Osteoblast (primary cell): Measurements from ENCODE around the gene CDT1. TPM values are rescaled to one million over a fixed set of nuclear protein-coding genes. Genes with fewer than 3 reads are reported as not detected.

ENCODE experiments used
- DNase-seq: peaks from one replicate; pipeline ENCODE4 v3.0.0; 2011; ENCODE audit warnings: low spot score, mixed read lengths; ENCODE audit not compliant: insufficient read length; ENCODE audit errors: missing footprints
- H2AFZ ChIP-seq: 2 replicates; pipeline ENCODE4 v1.6.0; 2011; ENCODE audit warnings: mild to moderate bottlenecking, low read length
- H3K27ac ChIP-seq: 2 replicates; pipeline ENCODE4 v1.5.1; 2011; ENCODE audit warnings: mild to moderate bottlenecking, low read depth, low read length, moderate library complexity
- H3K27me3 ChIP-seq: 2 replicates; pipeline ENCODE4 v1.6.0; 2012; ENCODE audit warnings: mild to moderate bottlenecking, control low read depth, inconsistent platforms, low read length, moderate library complexity; ENCODE audit not compliant: insufficient read depth
- H3K36me3 ChIP-seq: 2 replicates; pipeline ENCODE4 v1.5.1; 2011; ENCODE audit warnings: mild to moderate bottlenecking, low read length, control low read depth, moderate library complexity; ENCODE audit not compliant: insufficient read depth
- H3K4me1 ChIP-seq: 2 replicates; pipeline ENCODE4 v1.5.1; 2011; ENCODE audit warnings: mild to moderate bottlenecking, low read length, control low read depth, moderate library complexity; ENCODE audit not compliant: insufficient read depth
- H3K4me2 ChIP-seq: 2 replicates; pipeline ENCODE4 v1.6.0; 2011; ENCODE audit warnings: mild to moderate bottlenecking, low read length; ENCODE audit not compliant: insufficient read depth
- H3K4me3 ChIP-seq: fragments of 200-600 bp; sonication (generic); 3 replicates; pipeline ENCODE4 v1.5.1; 2012; ENCODE audit warnings: mild to moderate bottlenecking, low read length, inconsistent platforms; ENCODE audit not compliant: insufficient read depth
- H3K79me2 ChIP-seq: 2 replicates; pipeline ENCODE4 v1.6.0; 2012; ENCODE audit warnings: mild to moderate bottlenecking, low read length, control low read depth, inconsistent platforms; ENCODE audit not compliant: insufficient read depth
- H3K9me3 ChIP-seq: 2 replicates; pipeline ENCODE4 v1.5.1; 2011; ENCODE audit warnings: low read depth, low read length, control low read depth
- H4K20me1 ChIP-seq: 2 replicates; pipeline ENCODE4 v1.6.0; 2012; ENCODE audit warnings: mild to moderate bottlenecking, low read length, control low read depth; ENCODE audit not compliant: insufficient read depth
- CTCF ChIP-seq: IDR thresholded peaks from 2 replicates; pipeline ENCODE4 v1.5.1; 2011; ENCODE audit warnings: mild to moderate bottlenecking, low read depth, low read length, moderate library complexity; ENCODE audit errors: extremely low read depth
- total RNA-seq: library from RNA; depleted of rRNA; stranded (reverse); fragments of >200 nt; gene quantifications from 2 replicates; pipeline ENCODE4 v1.2.3, GENCODE V29; 2012

The CDT1 gene
- total RNA-seq, 1 donor = 2.9 TPM

- Histone ChIP-seq H3K36me3 (no peaks in the 10 kb centered on the region), H3K4me3 (no peak overlapping the region), H3K79me2 (no peaks in the 10 kb centered on the region), H3K4me2 (no peak overlapping the region), H4K20me1 (no peaks in the 10 kb centered on the region), H3K27ac (no peak overlapping the region), H3K4me1 (no peaks in the 10 kb centered on the region), H3K27me3 (no peaks in the 10 kb centered on the region), H3K9me3 (no peaks in the 10 kb centered on the region), H2AFZ (no peak overlapping the region)
- no peak for DNase-seq
- no peak for TF ChIP-seq CTCF
Measured at GRCh38 chr16:88833086-88833485, 29.5 kb downstream of the CDT1 start.

- peaks cover 4% of the 10 kb centered on the region for H3K36me3 ChIP-seq
- H3K27ac ChIP-seq = no peak overlapping the region
- no peaks in the 10 kb centered on the region for H3K4me1 ChIP-seq
- H3K4me3 ChIP-seq = no peak overlapping the region
- no peak overlapping the region for H2AFZ ChIP-seq
- TF ChIP-seq CTCF = no peak
- DNase-seq = no peak
- no peaks in the 10 kb centered on the region for H3K27me3 ChIP-seq
- H3K4me2 ChIP-seq = no peak overlapping the region
- H3K79me2 ChIP-seq = no peaks in the 10 kb centered on the region
- no peaks in the 10 kb centered on the region for H4K20me1 ChIP-seq
- H3K9me3 ChIP-seq = no peaks in the 10 kb centered on the region
Measured at GRCh38 chr16:88834670-88835069, 31.1 kb downstream of the CDT1 start.

- no peaks in the 10 kb centered on the region for H3K27me3 ChIP-seq
- no peaks in the 10 kb centered on the region for H4K20me1 ChIP-seq
- H3K4me3 ChIP-seq = no peak overlapping the region
- no peaks in the 10 kb centered on the region for H3K4me1 ChIP-seq
- H3K79me2 ChIP-seq = no peaks in the 10 kb centered on the region
- peak overlapping the region; percentile 12 for H3K27ac ChIP-seq
- H3K4me2 ChIP-seq = peak overlapping the region; percentile 18
- H3K9me3 ChIP-seq = no peaks in the 10 kb centered on the region
- TF ChIP-seq CTCF = no peak
- DNase-seq = peak; percentile 98
- peak overlapping the region; percentile 56 for H2AFZ ChIP-seq
- peaks cover 11% of the 10 kb centered on the region for H3K36me3 ChIP-seq
Measured at GRCh38 chr16:88835383-88835782, 31.8 kb downstream of the CDT1 start.

- Histone ChIP-seq H3K4me3 (no peak overlapping the region), H4K20me1 (no peaks in the 10 kb centered on the region), H3K27ac (peak overlapping the region; percentile 12), H2AFZ (peak overlapping the region; percentile 56), H3K36me3 (peaks cover 13% of the 10 kb centered on the region), H3K4me1 (no peaks in the 10 kb centered on the region), H3K9me3 (no peaks in the 10 kb centered on the region), H3K4me2 (no peak overlapping the region), H3K79me2 (no peaks in the 10 kb centered on the region), H3K27me3 (no peaks in the 10 kb centered on the region)
- no peak for TF ChIP-seq CTCF
- DNase-seq = no peak
Measured at GRCh38 chr16:88835818-88836217, 32.2 kb downstream of the CDT1 start.
